IMR-90 (cell line): Measurements from ENCODE around the gene MYRFL.

Experiments
- BHLHE40 ChIP-seq: fragments of 150-350 bp; IDR thresholded peaks from 2 replicates; pipeline ENCODE4 v1.6.1; 2016; ENCODE audit warnings: mild to moderate bottlenecking, low read depth, low read length
- CTCF ChIP-seq: conservative IDR thresholded peaks from 2 replicates; pipeline ENCODE4 v1.5.1; 2012; ENCODE audit warnings: mild to moderate bottlenecking, low read depth, low read length, improper control_type of control experiment
- MAFK ChIP-seq: IDR thresholded peaks from 2 replicates; pipeline ENCODE4 v1.6.1; 2012; ENCODE audit warnings: low read depth, low read length, improper control_type of control experiment
- MXI1 ChIP-seq: IDR thresholded peaks from 2 replicates; pipeline ENCODE4 v1.6.1; 2012; ENCODE audit warnings: low read depth, mild to moderate bottlenecking, low read length, moderate library complexity, borderline replicate concordance
- POLR2A ChIP-seq: IDR thresholded peaks from 2 replicates; pipeline ENCODE4 v1.6.1; 2012; ENCODE audit warnings: mild to moderate bottlenecking, low read depth, low read length
- RAD21 ChIP-seq: IDR thresholded peaks from 2 replicates; pipeline ENCODE4 v1.6.1; 2012; ENCODE audit warnings: low read length, improper control_type of control experiment
- RFX5 ChIP-seq: IDR thresholded peaks from 2 replicates; pipeline ENCODE4 v1.8.0; 2012; ENCODE audit warnings: low read depth, mild to moderate bottlenecking, low read length, moderate library complexity
- SMC3 ChIP-seq: fragments of 150-350 bp; IDR thresholded peaks from 2 replicates; pipeline ENCODE4 v1.6.1; 2016; ENCODE audit warnings: low read depth, mild to moderate bottlenecking, antibody characterized with exemption, low read length, moderate library complexity

GRCh38 chr12:69837657-69838415 is 12.8 kb downstream of the MYRFL start:
- TF ChIP-seq CTCF (no peak), MAFK (no peak), POLR2A (no peak), RFX5 (no peak), RAD21 (no peak), MXI1 (no peak), BHLHE40 (no peak), SMC3 (no peak)
